Measurements from ENCODE around the gene GLDN.

The GLDN gene

GRCh38 chr15:51341366-51342226 lies at the start of gene GLDN:
GLDN (plus strand) TSS chr15:51341655; CDS start chr15:51341685, 30 bp downstream.
- no peak for DNase-seq

- no peak for DNase-seq
Observed at GRCh38 chr15:51298620-51299019, 42.8 kb upstream of the GLDN start.

- no peak for DNase-seq
Observed at GRCh38 chr15:51299187-51300015, 42.1 kb upstream of the GLDN start.

- no peak for DNase-seq
Observed at GRCh38 chr15:51302480-51302879, 39.0 kb upstream of the GLDN start.

GRCh38 chr15:51303462-51303980 lies 37.9 kb upstream of the GLDN start:
- no peak for DNase-seq

GRCh38 chr15:51307325-51307724 lies 34.1 kb upstream of the GLDN start:
- no peak for DNase-seq

GRCh38 chr15:51307811-51308210 lies 33.6 kb upstream of the GLDN start:
- no peak for DNase-seq

- no peak for DNase-seq
Observed at GRCh38 chr15:51310064-51310463, 31.4 kb upstream of the GLDN start.

GRCh38 chr15:51311510-51311909 lies 29.9 kb upstream of the GLDN start:
- DNase-seq, result no peak

GRCh38 chr15:51312166-51313073 lies 29.0 kb upstream of the GLDN start:
- DNase-seq, result no peak

GRCh38 chr15:51313074-51313393 lies 28.4 kb upstream of the GLDN start:
- DNase-seq, result no peak

- DNase-seq, result no peak
Observed at GRCh38 chr15:51313644-51314280, 27.7 kb upstream of the GLDN start.

- DNase-seq, result no peak
Observed at GRCh38 chr15:51314391-51315337, 26.8 kb upstream of the GLDN start.

GRCh38 chr15:51315726-51316125 lies 25.7 kb upstream of the GLDN start:
- DNase-seq, result no peak

- no peak for DNase-seq
Observed at GRCh38 chr15:51316636-51317035, 24.8 kb upstream of the GLDN start.

GRCh38 chr15:51318382-51319150 lies 22.9 kb upstream of the GLDN start:
- DNase-seq, result no peak

- DNase-seq, result no peak
Observed at GRCh38 chr15:51319539-51319938, 21.9 kb upstream of the GLDN start.

GRCh38 chr15:51320843-51321242 lies 20.6 kb upstream of the GLDN start:
- no peak for DNase-seq

- no peak for DNase-seq
Observed at GRCh38 chr15:51321316-51321715, 20.1 kb upstream of the GLDN start.

GRCh38 chr15:51322621-51323296 lies 18.7 kb upstream of the GLDN start:
- no peak for DNase-seq
